ENCODE measurements around the gene PPA2.
"Not testable (repeated sequence)": the region's sequence is repeated elsewhere in the genome, so short reads cannot be mapped to it uniquely, and the experiment has no call there.

Gene PPA2

GRCh38 chr4:105458541-105458940 lies 15.3 kb downstream of the PPA2 start:
- not testable (repeated sequence) for DNase-seq (ENCODE audit: low read depth)

- DNase-seq (ENCODE audit: low read depth) = no peak
Measured at GRCh38 chr4:105458001-105458400, 15.9 kb downstream of the PPA2 start.

GRCh38 chr4:105455998-105456397 lies 17.9 kb downstream of the PPA2 start:
- DNase-seq (ENCODE audit: low read depth) = no peak

- DNase-seq (ENCODE audit: low read depth) = no peak
Measured at GRCh38 chr4:105455182-105455581, 18.7 kb downstream of the PPA2 start.

- DNase-seq (ENCODE audit: low read depth) = no peak
Measured at GRCh38 chr4:105453550-105454205, 20.2 kb downstream of the PPA2 start.

GRCh38 chr4:105451346-105451745 lies 22.5 kb downstream of the PPA2 start:
- DNase-seq (ENCODE audit: low read depth) = no peak

- no peak for DNase-seq (ENCODE audit: low read depth)
Measured at GRCh38 chr4:105440890-105441289, 33.0 kb downstream of the PPA2 start.

- no peak for DNase-seq (ENCODE audit: low read depth)
Measured at GRCh38 chr4:105437637-105438036, 36.2 kb downstream of the PPA2 start.

- DNase-seq (ENCODE audit: low read depth) = no peak
Measured at GRCh38 chr4:105436414-105436813, 37.4 kb downstream of the PPA2 start.

GRCh38 chr4:105434940-105435339 lies 38.9 kb downstream of the PPA2 start:
- no peak for DNase-seq (ENCODE audit: low read depth)

GRCh38 chr4:105433421-105433820 lies 40.4 kb downstream of the PPA2 start:
- no peak for DNase-seq (ENCODE audit: low read depth)

- no peak for DNase-seq (ENCODE audit: low read depth)
Measured at GRCh38 chr4:105432438-105432837, 41.4 kb downstream of the PPA2 start.

GRCh38 chr4:105430811-105431210 lies 43.1 kb downstream of the PPA2 start:
- DNase-seq (ENCODE audit: low read depth) = no peak

- DNase-seq (ENCODE audit: low read depth) = no peak
Measured at GRCh38 chr4:105426187-105426897, 47.5 kb downstream of the PPA2 start.

- DNase-seq (ENCODE audit: low read depth) = no peak
Measured at GRCh38 chr4:105422207-105422920, 51.5 kb downstream of the PPA2 start.

GRCh38 chr4:105417624-105418023 lies 56.2 kb downstream of the PPA2 start:
- DNase-seq (ENCODE audit: low read depth) = no peak

GRCh38 chr4:105415281-105415744 lies 58.5 kb downstream of the PPA2 start:
- DNase-seq (ENCODE audit: low read depth) = no peak

- no peak for DNase-seq (ENCODE audit: low read depth)
Measured at GRCh38 chr4:105414316-105414715, 59.5 kb downstream of the PPA2 start.

- not testable (repeated sequence) for DNase-seq (ENCODE audit: low read depth)
Measured at GRCh38 chr4:105409135-105409534, 64.7 kb downstream of the PPA2 start.

- DNase-seq (ENCODE audit: low read depth) = no peak
Measured at GRCh38 chr4:105400901-105401677, 72.8 kb downstream of the PPA2 start.

GRCh38 chr4:105399532-105400161 lies 74.2 kb downstream of the PPA2 start:
- no peak for DNase-seq (ENCODE audit: low read depth)

- DNase-seq (ENCODE audit: low read depth) = no peak
Measured at GRCh38 chr4:105392858-105393257, 81.0 kb downstream of the PPA2 start.

Data from stimulated activated CD8-positive, alpha-beta memory T cell treated with anti-CD3 and anti-CD28 coated beads, Interleukin-15, amount 100 ng/mL, for 24 hours (primary cell).